ENCODE results near the gene SLK.

Gene SLK

DNA sequence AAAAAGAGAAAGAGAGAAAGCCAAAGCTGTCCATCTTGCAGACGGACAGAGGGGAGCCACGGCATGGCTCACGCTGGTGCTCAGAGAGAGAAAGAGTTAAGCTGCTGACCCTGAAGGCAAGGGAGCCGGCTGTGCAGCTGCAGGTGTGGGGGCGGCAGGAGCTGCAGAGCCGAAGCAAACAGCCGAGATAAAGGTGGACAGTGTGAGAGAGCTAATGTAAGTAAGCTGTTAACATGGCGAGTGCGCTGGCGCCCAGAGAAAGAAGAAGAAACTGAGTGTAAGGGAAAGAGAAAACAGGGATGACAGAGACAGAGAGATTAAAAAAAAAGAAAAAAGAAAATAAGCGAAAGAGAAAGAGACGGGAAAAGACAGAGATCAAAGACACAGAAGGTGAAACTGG is 100.6 kb downstream of the SLK start:
- TF ChIP-seq, protein P1, sequence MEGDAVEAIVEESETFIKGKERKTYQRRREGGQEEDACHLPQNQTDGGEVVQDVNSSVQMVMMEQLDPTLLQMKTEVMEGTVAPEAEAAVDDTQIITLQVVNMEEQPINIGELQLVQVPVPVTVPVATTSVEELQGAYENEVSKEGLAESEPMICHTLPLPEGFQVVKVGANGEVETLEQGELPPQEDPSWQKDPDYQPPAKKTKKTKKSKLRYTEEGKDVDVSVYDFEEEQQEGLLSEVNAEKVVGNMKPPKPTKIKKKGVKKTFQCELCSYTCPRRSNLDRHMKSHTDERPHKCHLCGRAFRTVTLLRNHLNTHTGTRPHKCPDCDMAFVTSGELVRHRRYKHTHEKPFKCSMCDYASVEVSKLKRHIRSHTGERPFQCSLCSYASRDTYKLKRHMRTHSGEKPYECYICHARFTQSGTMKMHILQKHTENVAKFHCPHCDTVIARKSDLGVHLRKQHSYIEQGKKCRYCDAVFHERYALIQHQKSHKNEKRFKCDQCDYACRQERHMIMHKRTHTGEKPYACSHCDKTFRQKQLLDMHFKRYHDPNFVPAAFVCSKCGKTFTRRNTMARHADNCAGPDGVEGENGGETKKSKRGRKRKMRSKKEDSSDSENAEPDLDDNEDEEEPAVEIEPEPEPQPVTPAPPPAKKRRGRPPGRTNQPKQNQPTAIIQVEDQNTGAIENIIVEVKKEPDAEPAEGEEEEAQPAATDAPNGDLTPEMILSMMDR (conservative IDR thresholded peaks at IDR 0.05) = no peak
- no peak overlapping the region for H3K27ac ChIP-seq

DNA sequence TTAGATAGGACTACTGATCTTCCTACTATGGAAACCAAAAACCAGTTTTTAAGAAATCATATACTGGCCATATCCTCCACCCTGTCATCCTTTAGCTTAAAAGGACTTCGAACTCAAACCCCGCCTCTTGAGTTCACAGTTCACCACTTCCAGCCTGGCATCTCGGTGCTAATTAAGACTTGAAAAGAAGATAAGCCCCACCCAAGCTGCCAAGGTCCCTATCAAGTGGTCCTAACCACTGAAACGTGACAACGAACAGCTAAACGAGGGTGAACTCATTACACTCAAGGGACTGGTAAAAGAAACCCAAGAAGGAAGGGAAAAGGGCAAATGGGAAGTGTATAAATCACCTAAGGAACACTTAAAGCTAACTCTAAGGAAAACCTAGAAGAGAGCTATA is 102.7 kb downstream of the SLK start:
- H3K27ac ChIP-seq = no peak overlapping the region
- TF ChIP-seq, protein P1 (conservative IDR thresholded peaks at IDR 0.05) = no peak

DNA sequence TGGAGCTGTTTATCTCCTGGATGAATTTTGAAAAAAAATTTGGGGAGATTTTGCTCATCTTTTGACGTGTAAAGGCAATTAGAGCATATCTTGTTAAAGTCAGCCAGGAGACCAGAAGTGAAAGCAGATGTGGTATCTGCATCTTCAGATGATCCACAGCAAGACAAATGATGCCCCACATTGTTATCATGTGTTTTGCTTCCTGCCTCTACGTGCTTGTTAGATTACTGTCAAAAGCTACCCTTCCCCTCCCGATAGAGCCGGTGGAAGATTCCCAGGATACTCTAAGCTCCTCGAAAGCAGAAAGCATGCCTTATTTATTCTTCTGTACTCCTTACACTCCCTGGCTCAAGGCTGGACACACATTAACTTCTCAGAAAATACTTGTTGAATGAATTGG is 105.8 kb downstream of the SLK start:
- H3K27ac ChIP-seq = no peak overlapping the region
- TF ChIP-seq, protein P1 (conservative IDR thresholded peaks at IDR 0.05) = no peak

DNA sequence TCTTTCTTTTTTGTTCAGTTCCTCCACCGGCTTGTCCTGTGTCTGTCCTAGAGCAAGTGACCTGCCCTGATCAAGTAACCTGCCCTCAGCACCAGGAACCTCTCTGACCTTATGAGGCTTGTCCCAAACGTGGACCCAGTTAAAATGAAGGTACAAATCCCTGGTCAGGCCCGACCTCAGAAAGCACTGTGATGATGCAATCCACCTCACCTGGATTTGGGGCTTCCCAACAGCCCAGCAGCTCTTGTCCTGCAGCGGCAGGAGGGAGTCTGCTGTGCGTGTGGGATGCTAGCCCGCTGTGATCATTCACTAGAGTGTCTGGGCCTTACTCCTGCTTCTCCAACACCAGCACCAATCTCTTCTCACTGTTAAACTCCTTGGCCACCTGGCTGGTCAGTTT is 107.6 kb downstream of the SLK start:
- TF ChIP-seq, protein P1 (conservative IDR thresholded peaks at IDR 0.05) = no peak
- no peak overlapping the region for H3K27ac ChIP-seq

DNA sequence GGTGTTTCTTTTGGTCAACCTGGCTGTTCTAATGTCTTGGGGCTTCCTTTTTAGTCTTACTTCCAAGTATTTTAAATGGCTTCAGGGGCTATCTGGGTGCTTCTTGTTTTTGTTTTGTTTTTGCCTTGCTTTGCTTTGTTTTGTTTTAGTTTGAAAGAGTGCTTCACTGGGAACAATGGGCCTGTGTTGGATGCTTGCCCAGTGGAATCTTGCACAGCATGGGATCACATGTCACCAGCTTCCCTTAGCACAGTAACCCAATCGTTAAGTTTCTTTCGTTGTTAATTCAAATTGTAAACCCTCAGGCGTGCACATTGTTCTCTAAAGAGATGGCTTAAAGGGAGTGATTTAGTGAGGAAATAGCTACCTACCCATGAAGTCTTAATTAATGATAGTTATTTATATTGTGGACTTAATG is 109.8 kb downstream of the SLK start:
- no peak overlapping the region for H3K27ac ChIP-seq
- TF ChIP-seq, protein P1 (conservative IDR thresholded peaks at IDR 0.05) = no peak

DNA sequence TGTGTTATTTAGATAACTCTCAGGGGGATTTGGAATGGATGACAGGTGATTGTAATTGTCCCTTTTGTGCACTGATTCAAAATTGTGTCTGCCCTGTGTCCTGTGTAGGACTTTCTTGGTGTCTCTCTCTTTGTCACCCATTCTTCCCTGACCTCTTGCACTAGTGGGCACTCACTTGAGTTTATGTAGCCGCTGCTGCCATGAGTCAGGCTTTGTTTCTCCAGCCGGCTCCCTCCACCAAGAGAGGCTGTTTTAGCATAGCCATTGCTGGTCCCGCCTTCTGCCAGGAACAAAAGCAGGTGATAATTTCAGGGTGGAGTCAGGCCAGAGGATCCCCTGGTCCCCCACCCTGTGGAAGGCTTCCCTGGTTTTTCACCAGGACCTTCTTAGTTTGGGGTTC is 110.3 kb downstream of the SLK start:
- TF ChIP-seq, protein P1 (conservative IDR thresholded peaks at IDR 0.05) = no peak
- H3K27ac ChIP-seq = no peak overlapping the region

DNA sequence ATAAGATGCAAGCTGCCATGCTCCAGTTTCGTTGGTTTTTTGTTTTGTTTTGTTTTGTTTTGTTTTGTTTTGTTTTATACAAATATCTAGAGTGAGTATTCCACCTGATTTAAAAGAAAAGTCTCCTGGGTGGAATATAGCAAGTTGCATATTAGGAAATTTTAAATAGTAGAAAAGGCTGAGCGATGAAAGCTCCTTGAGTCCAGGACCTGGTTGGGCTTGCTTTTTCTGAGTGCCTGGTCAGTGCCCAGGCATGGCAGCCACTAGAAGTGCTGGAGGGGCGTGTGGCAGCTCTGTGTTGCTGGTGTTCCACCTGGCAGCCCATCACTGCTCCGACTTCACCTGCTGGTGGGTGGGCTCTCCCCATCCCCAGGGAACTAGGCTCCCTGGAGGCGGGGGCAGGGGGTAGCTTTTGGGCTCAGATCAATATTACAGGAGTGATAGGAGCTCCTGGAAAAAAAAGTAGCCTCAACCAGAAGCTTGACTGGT is 110.8 kb downstream of the SLK start:
- no peak overlapping the region for H3K27ac ChIP-seq
- TF ChIP-seq, protein P1 (conservative IDR thresholded peaks at IDR 0.05) = no peak
